Astrocyte (in vitro differentiated cells and primary cell): ENCODE measurements around the gene TMEM178B. TPM values are rescaled to one million over a fixed set of nuclear protein-coding genes. Genes with fewer than 3 reads are reported as not detected.

ENCODE experiments used
- DNase-seq: peaks from one replicate; pipeline ENCODE4 v3.0.0-alpha.2; 2010; ENCODE audit warnings: low read depth
- FAIRE-seq: peaks from 2 replicates; lab custom pipeline; 2011; peaks lifted over from hg19 to GRCh38; lab: Jason Lieb, UNC
- H2AFZ ChIP-seq: 2 replicates; pipeline ENCODE4 v1.6.0; 2012; ENCODE audit warnings: low read depth, low read length, inconsistent platforms
- H3K27ac ChIP-seq: 2 replicates; pipeline ENCODE4 v1.5.1; 2011; ENCODE audit warnings: low read depth, low read length, inconsistent platforms
- H3K27me3 ChIP-seq: 2 replicates; pipeline ENCODE4 v1.6.0; 2011; ENCODE audit warnings: low read length, inconsistent platforms; ENCODE audit not compliant: insufficient read depth
- H3K36me3 ChIP-seq: 2 replicates; pipeline ENCODE4 v1.5.1; 2011; ENCODE audit warnings: low read length, inconsistent platforms; ENCODE audit not compliant: insufficient read depth
- H3K4me1 ChIP-seq: 2 replicates; pipeline ENCODE4 v1.5.1; 2011; ENCODE audit warnings: low read length, inconsistent platforms; ENCODE audit not compliant: insufficient read depth
- H3K4me2 ChIP-seq: 2 replicates; pipeline ENCODE4 v1.6.0; 2012; ENCODE audit warnings: low read length, inconsistent platforms
- H3K4me3 ChIP-seq: 2 replicates; pipeline ENCODE4 v1.5.1; 2011; ENCODE audit warnings: low read depth, mild to moderate bottlenecking, low read length, inconsistent platforms; ENCODE audit not compliant: insufficient read depth
- H3K79me2 ChIP-seq: 2 replicates; pipeline ENCODE4 v1.6.0; 2012; ENCODE audit warnings: mild to moderate bottlenecking, low read length, inconsistent platforms; ENCODE audit not compliant: insufficient read depth
- H3K9ac ChIP-seq: 2 replicates; pipeline ENCODE4 v1.6.0; 2012; ENCODE audit warnings: mild to moderate bottlenecking, low read length, inconsistent platforms
- H3K9me3 ChIP-seq: 2 replicates; pipeline ENCODE4 v1.5.1; 2012; ENCODE audit warnings: low read depth, mild to moderate bottlenecking, low read length, inconsistent platforms; ENCODE audit not compliant: insufficient read depth
- H4K20me1 ChIP-seq: 2 replicates; pipeline ENCODE4 v1.6.0; 2012; ENCODE audit warnings: low read length, inconsistent platforms; ENCODE audit not compliant: insufficient read depth
- H3K27ac Mint-ChIP-seq: one replicate; pipeline ENCODE4 v1.8.0; 2021; ENCODE audit warnings: mild to moderate bottlenecking, mixed read lengths; ENCODE audit not compliant: unreplicated experiment
- H3K27me3 Mint-ChIP-seq: one replicate; pipeline ENCODE4 v1.8.0; 2021; ENCODE audit warnings: low read depth, mixed read lengths; ENCODE audit not compliant: unreplicated experiment
- H3K36me3 Mint-ChIP-seq: one replicate; pipeline ENCODE4 v1.8.0; 2021; ENCODE audit warnings: low read depth, mixed read lengths; ENCODE audit not compliant: unreplicated experiment
- H3K4me1 Mint-ChIP-seq: one replicate; pipeline ENCODE4 v1.8.0; 2021; ENCODE audit warnings: low read depth, mixed read lengths; ENCODE audit not compliant: unreplicated experiment
- H3K4me3 Mint-ChIP-seq: one replicate; pipeline ENCODE4 v1.8.0; 2021; ENCODE audit warnings: mild to moderate bottlenecking, moderate library complexity, mixed read lengths; ENCODE audit not compliant: unreplicated experiment
- H3K9me3 Mint-ChIP-seq: one replicate; pipeline ENCODE4 v1.8.0; 2021; ENCODE audit warnings: mild to moderate bottlenecking, mixed read lengths; ENCODE audit not compliant: unreplicated experiment
- CTCF ChIP-seq: IDR thresholded peaks from 2 replicates; pipeline ENCODE4 v1.5.1; 2011; ENCODE audit warnings: low read depth, mild to moderate bottlenecking, inconsistent platforms, low read length, moderate library complexity; ENCODE audit not compliant: insufficient read depth
- EZH2 ChIP-seq: IDR thresholded peaks from 2 replicates; pipeline ENCODE4 v1.6.1; 2012; ENCODE audit warnings: mild to moderate bottlenecking, low read length, inconsistent platforms; ENCODE audit not compliant: insufficient read depth
- total RNA-seq: library from RNA; stranded (reverse); gene quantifications from 2 replicates; pipeline ENCODE4 v1.2.1, GENCODE V29; 2021

Gene TMEM178B
- total RNA-seq, 1 donor from 2014 or later, result 3.9 TPM

- H3K4me2 ChIP-seq, result peak overlapping the region; percentile 61
- DNase-seq, result peak; percentile 68
These were observed 390.1 kb downstream of the TMEM178B start for GRCh38 chr7:141463986-141464385.

GRCh38 chr7:141464551-141464950 is 390.7 kb downstream of the TMEM178B start:
- Mint-ChIP-seq H3K27ac (no peak overlapping the region), H3K4me3 (no peak overlapping the region), H3K36me3 (no peaks in the 10 kb centered on the region), H3K4me1 (peaks cover 11% of the 10 kb centered on the region), H3K9me3 (no peaks in the 10 kb centered on the region), H3K27me3 (peaks cover 3% of the 10 kb centered on the region)
- Histone ChIP-seq H3K27me3 (no peaks in the 10 kb centered on the region), H3K27ac (no peak overlapping the region), H3K4me2 (no peak overlapping the region), H2AFZ (no peak overlapping the region), H3K9ac (no peak overlapping the region), H4K20me1 (no peaks in the 10 kb centered on the region), H3K4me3 (no peak overlapping the region), H3K9me3 (no peaks in the 10 kb centered on the region), H3K4me1 (peaks cover 6% of the 10 kb centered on the region), H3K36me3 (no peaks in the 10 kb centered on the region), H3K79me2 (no peaks in the 10 kb centered on the region)
- TF ChIP-seq CTCF (no peak), EZH2 (no peak)
- no peak for FAIRE-seq
- no peak for DNase-seq

More at GRCh38 chr7:141463986-141464385, 390.1 kb downstream of the TMEM178B start:
- Histone ChIP-seq H3K27ac (no peak overlapping the region), H3K4me3 (peak overlapping the region; percentile 17), H3K79me2 (no peaks in the 10 kb centered on the region), H3K9me3 (no peaks in the 10 kb centered on the region), H3K9ac (no peak overlapping the region), H3K27me3 (no peaks in the 10 kb centered on the region), H4K20me1 (no peaks in the 10 kb centered on the region), H3K4me1 (peaks cover 6% of the 10 kb centered on the region), H3K36me3 (no peaks in the 10 kb centered on the region), H2AFZ (peak overlapping the region; percentile 55)
- H3K36me3 Mint-ChIP-seq, result no peaks in the 10 kb centered on the region
- TF ChIP-seq EZH2, result no peak
- no peak for TF ChIP-seq CTCF
- H3K9me3 Mint-ChIP-seq, result no peaks in the 10 kb centered on the region
- FAIRE-seq, result no peak
- H3K27me3 Mint-ChIP-seq, result peaks cover 3% of the 10 kb centered on the region
- peaks cover 11% of the 10 kb centered on the region for H3K4me1 Mint-ChIP-seq
- peak overlapping the region; percentile 82 for H3K27ac Mint-ChIP-seq
- H3K4me3 Mint-ChIP-seq, result no peak overlapping the region

GRCh38 chr7:141466151-141466904 is 392.5 kb downstream of the TMEM178B start:
- H3K4me3 ChIP-seq, result no peak overlapping the region
- H3K27ac Mint-ChIP-seq, result no peak overlapping the region
- H3K9me3 ChIP-seq, result no peaks in the 10 kb centered on the region
- H2AFZ ChIP-seq, result no peak overlapping the region
- H3K4me2 ChIP-seq, result no peak overlapping the region
- H3K27me3 Mint-ChIP-seq, result no peaks in the 10 kb centered on the region
- no peaks in the 10 kb centered on the region for H3K36me3 Mint-ChIP-seq
- H3K27me3 ChIP-seq, result no peaks in the 10 kb centered on the region
- H3K4me3 Mint-ChIP-seq, result no peak overlapping the region
- no peak overlapping the region for H3K27ac ChIP-seq
- FAIRE-seq (no peak), DNase-seq (peak; percentile 29)
- H3K9me3 Mint-ChIP-seq, result peaks cover 2% of the 10 kb centered on the region
- no peaks in the 10 kb centered on the region for H4K20me1 ChIP-seq
- H3K79me2 ChIP-seq, result no peaks in the 10 kb centered on the region
- no peak for TF ChIP-seq EZH2
- no peak for TF ChIP-seq CTCF
- no peaks in the 10 kb centered on the region for H3K36me3 ChIP-seq
- peaks cover 11% of the 10 kb centered on the region for H3K4me1 Mint-ChIP-seq
- no peak overlapping the region for H3K9ac ChIP-seq
- H3K4me1 ChIP-seq, result peaks cover 6% of the 10 kb centered on the region
